HG02870 (cell line): ENCODE results near the gene AGPAT3.

Experiments
- ATAC-seq: cut with Tn5 transposase; IDR thresholded peaks from one replicate; pipeline ENCODE4 v1.9.1; 2021; ENCODE audit warnings: mild to moderate bottlenecking, moderate library complexity; ENCODE audit not compliant: unreplicated experiment

AGPAT3 gene

GRCh38 chr21:43951911-43952703, 87.1 kb downstream of the AGPAT3 start:
- ATAC-seq = no peak

DNA sequence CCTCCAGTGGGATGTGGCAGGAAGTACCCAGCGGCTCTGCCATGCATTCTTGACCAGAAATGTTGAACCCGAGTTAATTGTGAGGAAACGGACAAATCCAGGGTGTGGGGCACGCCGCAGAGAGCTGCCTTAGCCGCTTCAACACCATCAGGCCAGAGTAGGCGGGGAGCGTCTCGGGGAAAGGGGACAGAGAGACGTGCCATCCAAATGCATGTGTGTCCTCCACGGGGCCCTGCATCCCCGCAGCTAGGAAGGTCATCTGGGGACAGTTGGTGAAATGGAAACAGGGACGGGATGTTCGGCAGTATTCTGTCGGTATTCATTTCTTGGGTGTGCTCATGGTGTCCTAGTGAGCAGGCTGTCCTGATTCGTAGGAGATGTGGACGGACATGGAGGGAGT, 88.0 kb downstream of the AGPAT3 start:
- ATAC-seq = no peak

- no peak for ATAC-seq
Measured at GRCh38 chr21:43954042-43954441, 89.0 kb downstream of the AGPAT3 start.

DNA sequence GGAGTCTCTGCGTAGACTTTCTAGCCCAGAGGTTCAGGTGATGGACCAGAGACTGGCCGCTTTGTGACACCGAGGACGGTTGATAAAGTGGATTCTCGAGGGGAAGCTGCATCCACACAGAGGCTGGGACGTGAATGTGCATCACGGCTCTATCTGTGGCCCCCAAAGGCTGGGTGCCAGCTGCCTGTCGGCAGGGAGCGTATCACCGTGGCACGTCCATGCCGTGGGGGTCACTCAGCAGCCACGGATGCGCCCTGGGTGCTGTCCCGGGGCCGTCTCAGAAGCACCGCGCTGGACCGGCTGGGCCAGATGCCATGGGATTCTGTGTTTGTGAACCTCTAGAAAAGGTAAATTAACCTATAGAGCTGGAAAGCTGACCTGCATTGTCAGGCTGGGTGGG, 89.9 kb downstream of the AGPAT3 start:
- ATAC-seq = no peak

- ATAC-seq = no peak
Measured at GRCh38 chr21:43956019-43956669, 91.1 kb downstream of the AGPAT3 start.

- ATAC-seq = no peak
Measured at GRCh38 chr21:43956670-43957035, 91.6 kb downstream of the AGPAT3 start.

DNA sequence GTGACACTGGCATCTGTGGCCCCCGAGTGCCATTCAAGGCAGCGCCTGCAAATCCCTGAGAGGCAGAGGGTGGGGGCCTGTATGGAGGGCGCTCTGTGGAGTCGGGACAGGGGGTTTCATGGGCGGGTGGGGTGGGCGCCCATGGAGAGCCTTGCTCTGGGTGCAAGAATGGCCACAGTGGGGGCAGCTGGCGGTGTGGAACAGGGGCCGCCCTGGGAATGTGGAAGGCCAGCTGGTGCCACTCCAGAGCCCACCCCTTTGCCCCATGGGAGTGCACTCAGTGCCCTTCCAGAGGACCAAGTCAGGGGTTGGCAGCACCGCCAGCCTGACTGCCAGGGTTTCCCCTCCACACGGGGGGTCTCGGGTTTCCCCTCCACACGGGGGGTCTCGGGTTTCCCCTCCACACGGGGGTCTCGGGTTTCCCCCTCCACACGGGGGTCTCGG, 92.1 kb downstream of the AGPAT3 start:
- ATAC-seq = no peak

GRCh38 chr21:43957611-43958362, 92.8 kb downstream of the AGPAT3 start:
- ATAC-seq = no peak

GRCh38 chr21:43958364-43959158, 93.5 kb downstream of the AGPAT3 start:
- no peak for ATAC-seq

DNA sequence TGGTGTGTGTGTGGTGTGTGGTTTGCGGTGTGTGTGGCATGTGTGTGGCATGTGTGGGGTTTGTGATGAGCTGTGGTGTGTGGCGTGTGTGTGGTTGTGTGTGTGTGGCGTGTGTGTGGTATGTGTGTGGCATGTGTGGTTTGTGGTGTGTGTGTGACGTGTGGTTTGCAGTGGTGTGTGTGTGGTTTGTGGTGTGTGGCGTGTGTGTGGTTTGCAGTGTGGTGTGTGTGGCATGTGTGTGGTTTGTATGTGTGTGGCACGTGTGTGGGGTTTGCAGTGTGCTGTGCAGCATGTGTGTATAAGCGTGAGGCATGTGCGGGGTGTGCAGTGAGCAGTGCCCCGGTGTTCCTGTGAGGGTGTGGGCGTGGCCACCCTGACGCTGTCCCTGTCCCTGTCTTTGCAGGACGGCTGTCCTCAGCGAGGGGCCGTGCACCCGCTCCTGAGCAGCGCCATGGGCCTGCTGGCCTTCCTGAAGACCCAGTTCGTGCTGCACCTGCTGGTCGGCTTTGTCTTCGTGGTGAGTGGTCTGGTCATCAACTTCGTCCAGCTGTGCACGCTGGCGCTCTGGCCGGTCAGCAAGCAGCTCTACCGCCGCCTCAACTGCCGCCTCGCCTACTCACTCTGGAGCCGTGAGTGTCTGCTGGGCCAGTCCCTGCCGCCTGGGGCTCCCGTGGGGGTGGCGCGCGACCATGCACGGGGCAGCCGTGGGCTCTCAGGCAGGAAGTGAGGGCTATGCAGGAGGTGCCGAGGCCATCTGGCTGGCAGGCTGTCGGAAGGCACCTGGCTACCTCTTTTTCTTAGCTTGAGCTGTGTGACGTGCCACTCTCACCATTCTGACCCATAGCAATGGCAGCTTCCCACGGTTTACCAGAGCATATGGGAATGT, 94.5 kb downstream of the AGPAT3 start:
- ATAC-seq = no peak

- no peak for ATAC-seq
Measured at GRCh38 chr21:43961382-43961909, 96.4 kb downstream of the AGPAT3 start.

DNA sequence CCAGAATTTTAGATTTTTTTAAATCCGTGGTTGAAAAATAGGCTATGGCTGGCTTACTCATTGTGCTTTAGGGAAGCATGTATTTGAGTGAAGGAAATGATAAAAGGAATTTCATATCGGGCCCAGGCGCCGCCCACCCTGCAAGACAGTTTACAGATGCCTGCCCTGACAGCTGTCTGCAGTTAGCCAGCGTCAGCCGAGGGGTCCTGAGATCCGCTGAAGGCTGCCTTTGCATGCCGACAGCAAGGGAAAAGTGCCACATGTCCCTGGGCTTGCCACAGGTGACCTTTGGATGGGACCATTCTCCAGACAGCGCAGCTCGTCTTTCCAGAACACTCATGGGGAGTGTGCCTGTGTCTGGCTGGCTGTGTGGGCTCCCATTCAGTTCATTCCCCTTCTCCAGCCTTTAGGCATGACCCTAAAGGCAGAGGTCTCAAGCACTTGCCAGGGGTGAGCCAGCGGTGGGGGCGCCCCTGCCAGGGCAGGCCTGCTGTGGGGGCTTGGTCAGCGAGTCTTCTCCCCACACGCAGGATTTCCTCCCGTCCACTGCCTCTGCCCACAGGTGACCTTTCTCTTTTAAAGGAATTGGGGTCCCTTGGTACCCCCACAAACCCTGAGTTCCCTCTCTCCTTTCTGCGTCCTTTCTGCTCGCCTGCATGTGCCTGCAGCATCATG, 101.0 kb downstream of the AGPAT3 start:
- ATAC-seq = no peak

DNA sequence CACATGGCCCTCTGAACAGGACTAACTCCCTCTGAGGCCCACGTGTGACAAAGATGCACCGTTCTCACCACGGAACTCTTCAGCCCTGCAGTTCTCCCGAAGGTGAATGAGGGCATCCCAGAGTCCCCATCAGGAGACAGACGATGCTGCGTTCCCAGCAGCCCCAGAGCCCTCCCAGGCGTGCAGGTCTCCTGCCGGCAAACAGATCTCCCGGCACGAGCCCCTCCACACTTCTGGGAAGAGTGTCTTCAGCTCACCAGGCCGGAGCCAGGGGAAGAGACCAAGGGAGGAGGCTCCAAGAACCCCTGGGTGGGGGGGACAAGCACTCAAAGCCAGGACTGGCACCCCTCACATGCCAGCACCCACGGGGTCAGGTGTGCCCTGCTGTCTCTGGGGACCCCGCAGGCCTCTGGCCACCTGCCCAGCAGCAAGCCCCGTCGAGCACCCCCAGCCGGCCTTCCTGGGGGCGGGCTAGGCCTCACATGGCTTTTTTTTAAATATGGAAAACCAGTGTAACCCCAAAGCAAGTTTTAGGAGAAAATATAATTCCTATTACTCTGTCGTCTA, 102.0 kb downstream of the AGPAT3 start:
- ATAC-seq = no peak

DNA sequence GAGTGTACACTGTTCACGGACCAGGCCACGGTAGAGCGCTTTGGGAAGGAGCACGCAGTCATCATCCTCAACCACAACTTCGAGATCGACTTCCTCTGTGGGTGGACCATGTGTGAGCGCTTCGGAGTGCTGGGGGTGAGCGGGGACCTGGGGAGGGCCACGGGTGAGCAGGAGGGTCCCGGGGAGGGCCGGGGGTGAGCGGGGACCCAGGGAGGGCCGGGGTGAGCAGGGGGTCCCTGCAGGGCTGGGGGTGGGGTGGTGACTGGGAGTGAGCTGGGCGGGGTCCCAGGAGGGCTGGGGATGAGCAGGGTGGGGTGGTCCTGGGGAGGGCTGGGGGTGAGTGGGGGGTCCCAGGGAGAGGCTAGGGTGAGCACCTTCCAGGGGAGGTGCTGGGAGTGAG, 103.0 kb downstream of the AGPAT3 start:
- ATAC-seq = no peak

DNA sequence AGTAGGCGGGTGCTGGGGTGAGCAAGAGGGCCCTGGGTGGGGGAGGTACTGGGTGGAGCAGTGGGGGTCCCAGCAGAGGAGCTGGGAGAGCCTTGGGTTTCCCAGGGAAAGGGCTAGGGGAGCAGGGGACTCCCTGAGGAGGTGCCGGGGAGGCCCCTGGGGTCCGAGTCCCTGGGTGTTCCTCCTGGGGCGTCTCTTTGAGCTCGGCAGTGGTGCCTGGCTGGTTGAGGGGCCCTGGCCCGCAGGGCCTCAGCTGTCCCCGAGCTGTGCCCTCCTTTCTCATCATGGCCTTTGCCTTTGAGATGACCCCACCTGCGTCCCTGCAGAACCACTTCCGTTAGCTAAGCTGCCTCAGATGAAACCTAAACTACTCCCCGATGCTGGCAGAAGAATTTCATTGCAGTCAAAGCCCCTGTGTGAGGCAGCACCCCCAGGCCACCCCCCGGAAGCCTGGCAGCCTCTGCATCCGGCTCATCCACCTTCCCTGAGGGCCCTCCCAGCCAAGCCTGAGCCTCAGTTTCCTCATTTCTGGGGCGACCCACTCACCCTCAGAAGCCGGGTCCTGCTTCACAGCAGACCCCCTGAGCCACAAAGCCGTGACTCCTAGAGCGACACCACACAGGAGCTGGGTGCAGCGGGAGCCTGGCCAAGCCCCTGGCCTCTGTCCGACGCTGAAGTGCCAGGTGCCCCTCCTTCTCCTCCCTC, 103.5 kb downstream of the AGPAT3 start:
- ATAC-seq = no peak

DNA sequence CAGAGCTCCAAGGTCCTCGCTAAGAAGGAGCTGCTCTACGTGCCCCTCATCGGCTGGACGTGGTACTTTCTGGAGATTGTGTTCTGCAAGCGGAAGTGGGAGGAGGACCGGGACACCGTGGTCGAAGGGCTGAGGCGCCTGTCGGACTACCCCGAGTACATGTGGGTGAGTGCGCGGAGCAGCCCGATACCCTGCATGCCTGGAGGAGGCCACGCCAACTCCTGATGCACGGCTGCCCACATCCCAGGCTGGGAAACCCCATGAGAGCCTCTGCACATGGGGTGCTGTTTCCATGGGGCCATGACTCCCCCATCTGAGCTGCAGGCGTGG, 104.1 kb downstream of the AGPAT3 start:
- no peak for ATAC-seq

- no peak for ATAC-seq
Measured at GRCh38 chr21:43970551-43970950, 105.5 kb downstream of the AGPAT3 start.

- no peak for ATAC-seq
Measured at GRCh38 chr21:43971201-43971991, 106.4 kb downstream of the AGPAT3 start.
